Hematopoietic multipotent progenitor cell treated with erythropoietin and hydrocortisone succinate and interleukin-3 and kit ligand, for 15 days (in vitro differentiated cells): ENCODE results near the gene CENPV.
"Not testable (repeated sequence)": the region's sequence is repeated elsewhere in the genome, so short reads cannot be mapped to it uniquely, and the experiment has no call there.

Experiments used
- DNase-seq: peaks from one replicate; pipeline ENCODE4 v3.0.0-alpha.2; 2015; ENCODE audit warnings: low spot score

CENPV gene

DNA sequence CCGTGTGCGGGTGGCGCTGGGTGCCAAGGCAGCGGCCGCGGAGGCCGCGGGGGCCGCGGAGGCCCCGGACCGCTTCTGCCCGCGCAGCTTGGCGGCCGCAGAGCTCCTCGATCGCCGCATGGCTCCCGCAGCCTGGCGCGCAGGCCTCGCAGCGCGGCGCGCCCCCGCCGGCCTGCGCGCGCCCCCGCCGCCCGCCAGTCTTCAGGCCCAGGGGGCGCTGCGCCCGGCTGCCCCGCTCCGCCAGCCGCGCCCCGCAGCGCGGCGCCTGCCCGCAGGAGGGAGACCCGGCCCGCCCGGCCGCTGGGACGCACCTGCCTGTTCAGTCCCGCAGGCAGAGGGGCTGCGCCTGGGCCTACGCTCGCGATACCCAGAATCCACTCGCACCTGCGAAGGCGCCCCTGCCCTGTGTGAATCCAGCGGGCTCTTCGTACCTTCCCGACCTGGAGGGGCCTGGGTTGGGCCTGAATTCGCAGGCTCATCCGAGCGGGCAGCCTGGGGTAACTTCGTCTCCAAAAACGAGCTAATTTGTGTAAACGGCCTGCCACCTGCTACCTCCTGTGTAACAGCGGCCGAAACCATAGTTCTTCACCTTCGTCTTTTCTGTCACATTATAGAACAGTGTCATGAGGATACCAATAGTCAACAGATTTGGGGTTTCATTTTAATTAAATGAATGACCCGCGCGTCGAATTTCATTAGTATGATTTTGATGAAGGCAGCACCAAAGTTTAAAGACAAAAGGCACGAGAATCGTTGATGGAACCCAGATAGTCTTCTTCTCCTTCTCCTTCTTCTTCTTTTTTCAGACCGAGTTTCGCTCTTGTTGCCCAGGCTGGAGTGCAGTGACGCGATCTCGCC lies at the start of gene CENPV:
TSS of gene CENPV (minus strand) at position 153 of the 858 bp plus-strand sequence. CDS start at position 120, 33 bp downstream.
- DNase-seq, result peak; percentile 58

DNA sequence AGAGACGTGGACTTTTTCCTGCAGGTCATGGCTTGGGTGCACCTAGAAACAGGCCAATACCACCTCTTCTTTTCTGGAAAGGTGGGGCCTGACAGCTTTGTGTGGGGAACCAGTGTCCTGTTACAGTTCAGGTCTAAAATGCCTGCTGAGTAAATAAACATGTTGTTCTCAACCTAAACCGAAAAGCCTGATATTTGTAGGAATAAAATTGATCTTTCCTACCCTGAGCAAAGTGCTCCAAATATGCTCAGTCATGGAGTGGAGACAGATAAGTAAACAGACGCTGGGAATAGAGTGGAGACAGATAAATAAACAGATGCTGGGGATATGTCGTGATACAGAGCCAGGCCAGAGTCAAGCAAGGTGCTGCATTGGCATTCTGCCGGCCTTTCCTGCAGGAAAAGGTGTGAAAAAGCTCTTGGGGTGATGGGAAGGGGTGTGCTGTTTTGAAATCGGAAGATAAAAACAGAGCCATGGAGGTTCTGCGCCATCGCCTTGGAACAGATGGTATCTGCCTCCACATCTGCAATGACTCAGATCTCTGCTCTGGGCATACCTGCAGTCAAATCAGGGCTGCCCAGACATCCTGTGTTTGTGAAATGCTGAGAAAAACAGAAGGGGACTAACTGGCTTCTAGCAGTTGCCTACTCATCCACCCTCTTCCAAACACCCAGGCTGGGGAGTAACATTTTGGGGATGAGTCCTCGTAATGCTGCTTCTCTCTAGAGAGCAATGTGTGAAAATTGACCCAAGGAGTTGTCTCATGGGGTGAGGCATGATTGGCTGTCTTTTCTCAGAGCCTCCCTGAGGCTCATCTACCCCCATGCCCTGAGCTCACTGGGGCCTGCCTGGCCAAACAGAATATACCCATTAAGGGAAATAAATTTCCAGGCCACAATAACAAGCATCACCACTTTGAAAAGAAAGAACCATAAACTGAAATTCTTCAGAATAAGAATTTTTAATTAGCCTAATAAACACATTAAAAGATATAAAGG lies 45.3 kb upstream of the CENPV start:
- DNase-seq, result peak; percentile 80

DNA sequence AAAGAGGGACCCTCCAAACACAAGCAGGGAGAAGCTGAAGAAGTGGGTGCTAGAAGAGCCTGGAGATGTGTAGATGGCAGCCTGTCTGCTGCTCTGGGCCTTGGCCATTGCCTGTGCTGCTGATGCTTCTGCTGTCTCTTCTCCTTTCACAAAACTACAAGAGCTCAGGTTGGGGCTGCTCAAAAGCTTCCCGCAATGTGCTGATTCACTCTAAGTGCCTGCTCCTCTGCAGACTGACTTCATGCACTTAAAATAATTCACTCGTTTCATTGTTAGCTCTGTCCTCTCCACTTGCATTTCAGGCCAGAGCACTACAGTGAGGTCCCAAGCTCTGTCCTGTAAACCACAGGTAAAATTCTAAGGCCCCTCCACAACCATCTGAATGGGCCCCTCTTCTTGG lies 43.4 kb upstream of the CENPV start:
- peak; percentile 54 for DNase-seq

- not testable (repeated sequence) for DNase-seq
Measured at GRCh38 chr17:16395887-16396286, 42.6 kb upstream of the CENPV start.

DNA sequence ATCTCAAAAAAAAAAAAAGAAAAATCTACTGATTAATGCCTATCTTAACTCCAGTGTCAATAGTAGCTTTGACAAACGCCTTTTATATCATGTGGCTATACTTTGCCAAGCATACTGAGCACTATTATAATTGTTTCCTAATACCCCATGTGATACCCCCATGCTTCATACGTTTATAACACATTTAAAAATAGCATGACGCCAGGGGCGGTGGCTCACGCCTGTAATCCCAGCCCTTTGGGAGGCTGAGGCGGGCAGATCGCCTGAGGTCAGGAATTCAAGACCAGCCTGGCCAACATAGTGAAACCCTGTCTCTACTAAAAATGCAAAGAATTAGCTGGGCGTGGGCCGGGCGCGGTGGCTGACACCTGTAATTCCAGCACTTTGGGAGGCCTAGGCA lies 39.2 kb upstream of the CENPV start:
- DNase-seq, result not testable (repeated sequence)

GRCh38 chr17:16391451-16391850 lies 38.2 kb upstream of the CENPV start:
- DNase-seq, result no peak

DNA sequence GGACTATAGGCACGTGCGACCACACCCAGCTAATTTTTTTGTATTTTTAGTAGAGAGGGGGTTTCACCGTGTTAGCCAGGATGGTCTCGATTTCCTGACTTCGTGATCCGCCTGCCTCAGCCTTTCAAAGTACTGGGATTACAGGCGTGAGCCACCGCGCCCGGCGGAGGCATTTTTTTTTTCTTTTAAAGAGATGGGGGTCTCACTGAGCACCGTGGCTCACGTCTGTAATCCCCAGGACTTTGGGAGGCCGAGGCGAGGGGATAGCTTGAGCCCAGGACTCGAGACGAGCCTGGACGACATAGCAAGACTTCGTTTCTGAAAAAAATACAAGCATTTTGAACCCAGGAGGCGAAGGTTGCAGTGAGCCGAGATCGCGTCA lies 32.8 kb upstream of the CENPV start:
- not testable (repeated sequence) for DNase-seq

GRCh38 chr17:16384557-16384956 lies 31.3 kb upstream of the CENPV start:
- no peak for DNase-seq

GRCh38 chr17:16383772-16384287 lies 30.6 kb upstream of the CENPV start:
- DNase-seq, result no peak

GRCh38 chr17:16383216-16383615 lies 29.9 kb upstream of the CENPV start:
- no peak for DNase-seq

GRCh38 chr17:16381496-16381820 lies 28.2 kb upstream of the CENPV start:
- no peak for DNase-seq

DNA sequence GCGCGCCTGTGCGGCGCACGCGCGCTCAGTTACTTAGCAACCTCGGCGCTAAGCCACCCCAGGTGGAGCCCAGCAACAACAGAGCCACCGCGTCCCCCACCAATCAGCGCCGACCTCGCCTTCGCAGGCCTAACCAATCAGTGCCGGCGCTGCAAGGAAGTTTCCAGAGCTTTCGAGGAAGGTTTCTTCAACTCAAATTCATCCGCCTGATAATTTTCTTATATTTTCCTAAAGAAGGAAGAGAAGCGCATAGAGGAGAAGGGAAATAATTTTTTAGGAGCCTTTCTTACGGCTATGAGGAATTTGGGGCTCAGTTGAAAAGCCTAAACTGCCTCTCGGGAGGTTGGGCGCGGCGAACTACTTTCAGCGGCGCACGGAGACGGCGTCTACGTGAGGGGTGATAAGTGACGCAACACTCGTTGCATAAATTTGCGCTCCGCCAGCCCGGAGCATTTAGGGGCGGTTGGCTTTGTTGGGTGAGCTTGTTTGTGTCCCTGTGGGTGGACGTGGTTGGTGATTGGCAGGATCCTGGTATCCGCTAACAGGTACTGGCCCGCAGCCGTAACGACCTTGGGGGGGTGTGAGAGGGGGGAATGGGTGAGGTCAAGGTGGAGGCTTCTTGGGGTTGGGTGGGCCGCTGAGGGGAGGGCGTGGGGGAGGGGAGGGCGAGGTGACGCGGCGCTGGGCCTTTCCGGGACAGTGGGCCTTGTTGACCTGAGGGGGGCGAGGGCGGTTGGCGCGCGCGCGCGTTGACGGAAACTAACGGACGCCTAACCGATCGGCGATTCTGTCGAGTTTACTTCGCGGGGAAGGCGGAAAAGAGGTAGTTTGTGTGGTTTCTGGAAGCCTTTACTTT lies 27.6 kb upstream of the CENPV start, which contains the start of gene UBB:
TSS of gene UBB (plus strand) at position 452 of the 856 bp plus-strand sequence. CDS start 817 bp downstream, outside the sequence.
- peak; percentile 97 for DNase-seq

DNA sequence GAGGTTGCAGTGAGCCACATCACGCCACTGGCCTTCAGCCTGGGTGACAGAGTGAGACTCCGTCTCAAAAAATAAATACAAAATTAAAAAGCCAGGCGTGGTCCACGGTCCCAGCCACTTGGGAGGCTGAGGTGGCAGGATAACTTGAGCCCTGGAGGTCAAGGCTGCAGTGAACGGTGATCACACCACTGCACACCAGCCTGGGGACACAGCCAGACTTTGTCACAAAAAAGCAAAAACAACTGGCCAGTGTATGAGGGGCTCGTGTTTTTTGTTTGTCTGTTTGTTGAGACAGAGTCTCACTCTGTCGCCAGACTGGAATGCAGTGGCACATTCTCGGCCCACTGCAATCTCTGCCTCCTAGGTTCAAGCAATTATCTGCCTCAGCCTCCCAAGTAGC lies 26.4 kb upstream of the CENPV start:
- no peak for DNase-seq

- peak; percentile 85 for DNase-seq
Measured at GRCh38 chr17:16378636-16379282, 25.5 kb upstream of the CENPV start.

DNA sequence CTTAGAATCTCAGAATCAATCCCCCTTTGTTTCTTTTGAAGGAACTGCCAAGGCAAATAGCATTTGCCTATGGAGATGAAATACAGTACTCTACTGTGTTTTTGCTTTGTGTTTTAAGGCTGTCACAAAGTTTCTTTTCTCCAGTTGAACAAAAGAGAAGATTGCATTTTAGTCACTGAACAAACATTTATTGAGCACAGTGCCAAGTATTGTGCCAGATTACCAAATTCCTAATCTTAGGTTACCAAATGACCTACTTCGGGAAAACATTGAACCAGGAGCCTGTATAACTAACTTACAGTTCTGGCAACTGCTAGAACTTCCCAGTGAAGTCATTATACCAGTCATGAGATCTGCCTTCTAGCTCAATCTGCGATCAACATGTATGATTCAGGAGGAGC lies 24.7 kb upstream of the CENPV start:
- DNase-seq, result peak; percentile 63

- DNase-seq, result no peak
Measured at GRCh38 chr17:16374146-16374938, 21.1 kb upstream of the CENPV start.

DNA sequence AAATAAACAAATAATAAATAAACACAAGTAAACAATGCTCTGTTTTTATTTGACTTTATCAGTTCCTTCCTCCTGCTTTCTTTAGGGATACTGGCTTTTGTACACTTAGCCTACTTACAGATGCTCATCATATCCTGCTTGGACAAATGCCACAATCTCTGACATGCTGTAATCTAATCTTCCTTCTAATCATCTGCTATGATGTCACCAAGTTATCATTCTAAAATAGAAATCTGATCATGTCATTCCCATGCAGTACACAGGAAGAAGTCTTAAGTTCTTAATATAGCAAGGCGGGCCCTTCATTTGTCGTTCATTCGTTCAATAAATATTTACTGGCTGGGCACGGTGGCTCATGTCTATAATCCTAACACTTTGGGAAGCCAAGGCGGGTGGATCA lies 18.5 kb upstream of the CENPV start:
- no peak for DNase-seq

- DNase-seq, result no peak
Measured at GRCh38 chr17:16364625-16365024, 11.4 kb upstream of the CENPV start.

DNA sequence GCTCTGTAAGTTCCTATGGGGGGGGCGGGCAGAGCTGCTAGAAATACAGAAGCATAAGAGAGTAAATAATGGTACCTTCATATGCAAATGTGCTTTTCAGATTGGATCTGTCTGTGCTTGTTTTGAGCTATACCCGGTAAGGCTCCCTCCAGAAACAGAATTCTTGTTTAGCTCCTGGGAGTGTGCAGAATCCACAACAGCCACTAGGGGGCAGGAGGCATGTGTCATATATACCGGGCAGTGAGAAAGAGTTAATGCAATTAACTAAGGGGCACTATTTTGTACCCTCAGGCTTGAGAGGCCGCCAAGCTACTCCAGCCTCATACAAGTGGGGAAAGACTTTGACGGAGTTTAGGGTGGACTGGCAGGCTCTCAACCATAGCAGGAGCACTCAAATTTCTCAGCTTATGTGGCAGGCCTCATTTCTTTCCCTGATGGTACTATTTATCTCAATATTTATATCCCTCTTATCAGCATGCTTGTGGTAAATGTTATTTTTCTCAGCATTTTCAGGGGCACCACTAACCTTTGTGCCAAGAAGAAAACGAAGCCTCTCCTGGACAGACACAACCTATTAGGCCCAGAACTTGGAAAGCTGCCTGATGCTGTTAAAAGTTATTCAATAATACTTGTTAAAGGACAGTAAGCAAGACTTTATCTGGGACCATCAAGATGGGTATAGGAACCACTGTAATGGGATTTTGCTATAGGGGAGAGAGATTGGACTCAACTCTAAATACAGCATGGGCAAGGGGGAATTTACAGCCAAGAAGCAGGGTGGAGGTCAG lies 10.7 kb upstream of the CENPV start:
- DNase-seq, result peak; percentile 87
